K562 (cell line): Measurements from ENCODE around the gene SLC18B1. TPM values are rescaled to one million over a fixed set of nuclear protein-coding genes. Genes with fewer than 3 reads are reported as not detected.
A peak's percentile ranks its signal among the peaks of the same experiment; 100 is the strongest.

Source experiments
- CC2D1A ChIP-seq: fragments of 450-650 bp; IDR thresholded peaks from 2 replicates; pipeline ENCODE4 v1.6.1; 2017; ENCODE audit warnings: mild to moderate bottlenecking
- FUS ChIP-seq: fragments of 200-400 bp; formaldehyde crosslinking; optimal IDR thresholded peaks from 2 replicates; pipeline ENCODE3; 2017; ENCODE audit warnings: low read depth, low read length
- HINFP ChIP-seq: fragments of 450-650 bp; conservative IDR thresholded peaks from 2 replicates; pipeline ENCODE4 v1.6.1; 2016; ENCODE audit warnings: missing genetic modification characterization, low read depth, mild to moderate bottlenecking, control low read depth, missing compliant biosample characterization
- HIVEP1 ChIP-seq: fragments of 250-450 bp; sonication (Bioruptor Pico); IDR thresholded peaks from 2 replicates; pipeline ENCODE4 v1.4.0; 2020; ENCODE audit warnings: mild to moderate bottlenecking
- KHSRP ChIP-seq: fragments of 450-650 bp; IDR thresholded peaks from 2 replicates; pipeline ENCODE4 v1.6.1; 2017
- KLF13 ChIP-seq: fragments of 450-650 bp; IDR thresholded peaks from 2 replicates; pipeline ENCODE4 v1.6.1; 2016; ENCODE audit warnings: missing genetic modification characterization, low read depth, mild to moderate bottlenecking, missing compliant biosample characterization, moderate library complexity, borderline replicate concordance
- MYBL2 ChIP-seq, 2 experiments: fragments of 450-650 bp in 1 of 2; sonication (generic) in 1 of 2; formaldehyde crosslinking in 1 of 2; IDR thresholded peaks; 2 replicates each; pipeline versions ENCODE4 v1.6.1 to v1.8.1; 2017 to 2022; ENCODE audit warnings: borderline replicate concordance in 1 of 2, inconsistent platforms in 1 of 2, low read depth in 1 of 2, mild to moderate bottlenecking in 1 of 2, missing genetic modification reagents in 1 of 2, moderate library complexity in 1 of 2
- NELFE ChIP-seq: IDR thresholded peaks from 2 replicates; pipeline ENCODE4 v1.6.1; 2011; ENCODE audit warnings: mild to moderate bottlenecking; ENCODE audit not compliant: insufficient read depth, insufficient read length
- PML ChIP-seq: IDR thresholded peaks from 2 replicates; pipeline ENCODE4 v1.6.1; 2012; ENCODE audit warnings: low read length, inconsistent platforms
- PPARD ChIP-seq: fragments of 250-450 bp; sonication (Bioruptor Pico); IDR thresholded peaks from 2 replicates; pipeline ENCODE4 v1.8.0; 2022; ENCODE audit warnings: inconsistent platforms, mild to moderate bottlenecking, moderate library complexity
- PTTG1 ChIP-seq: fragments of 450-650 bp; IDR thresholded peaks from 2 replicates; pipeline ENCODE4 v1.6.1; 2016; ENCODE audit warnings: low read depth, mild to moderate bottlenecking, missing genetic modification characterization, missing compliant biosample characterization
- RBM25 ChIP-seq: fragments of 200-400 bp; formaldehyde crosslinking; IDR thresholded peaks from 2 replicates; pipeline ENCODE4 v1.6.1; 2018; ENCODE audit warnings: low read length, low read depth, moderate library complexity; ENCODE audit not compliant: severe bottlenecking
- SIN3A ChIP-seq, 2 experiments: fragments of 150-350 bp in 1 of 2; IDR thresholded peaks; 2 replicates each; pipeline ENCODE4 v1.6.1; 2011 to 2016; ENCODE audit warnings: borderline replicate concordance in 2 of 2, low read depth in 2 of 2, low read length in 2 of 2, mild to moderate bottlenecking in 2 of 2, moderate library complexity in 2 of 2; ENCODE audit not compliant: control insufficient read depth in 1 of 2
- SREBF1 ChIP-seq: fragments of 150-350 bp; IDR thresholded peaks from 2 replicates; pipeline ENCODE4 v1.6.1; 2014; ENCODE audit warnings: antibody characterized with exemption, low read depth, low read length, borderline replicate concordance
- STAT5A ChIP-seq: IDR thresholded peaks from 2 replicates; pipeline ENCODE4 v1.6.1; 2012; ENCODE audit warnings: low read length, inconsistent platforms, borderline replicate concordance
- TFAM ChIP-seq: fragments of 250-450 bp; sonication (Bioruptor Pico); conservative IDR thresholded peaks from 2 replicates; pipeline ENCODE4 v1.5.0; 2021; ENCODE audit warnings: mild to moderate bottlenecking, moderate library complexity
- XRCC4 ChIP-seq: IDR thresholded peaks from one replicate; pipeline ENCODE4 v1.6.1; 2011; ENCODE audit not compliant: insufficient read depth, insufficient read length; ENCODE audit errors: extremely low read depth
- ZBTB17 ChIP-seq: fragments of 450-650 bp; formaldehyde crosslinking; IDR thresholded peaks from 2 replicates; pipeline ENCODE4 v1.4.0; 2020; ENCODE audit warnings: mild to moderate bottlenecking
- ZBTB43 ChIP-seq: sonication (generic); formaldehyde crosslinking; IDR thresholded peaks from 2 replicates; pipeline ENCODE4 v1.8.0; 2023; ENCODE audit warnings: mild to moderate bottlenecking, missing genetic modification reagents
- ZFP30 ChIP-seq: fragments of 250-450 bp; sonication (Bioruptor Pico); IDR thresholded peaks from 2 replicates; pipeline ENCODE4 v1.8.0; 2022; ENCODE audit warnings: moderate library complexity, mild to moderate bottlenecking, inconsistent platforms, borderline replicate concordance
- ZNF445 ChIP-seq: fragments of 250-450 bp; sonication (Bioruptor Pico); IDR thresholded peaks from 2 replicates; pipeline ENCODE4 v1.4.0; 2020; ENCODE audit warnings: low read depth, mild to moderate bottlenecking, moderate library complexity
- ZNF589 ChIP-seq: fragments of 200-800 bp; sonication (Bioruptor generic); IDR thresholded peaks from 2 replicates; pipeline ENCODE4 v1.6.1; 2016; ENCODE audit warnings: low read depth, missing genetic modification characterization, missing compliant biosample characterization
- ZNF785 ChIP-seq: fragments of 250-450 bp; sonication (Bioruptor Pico); IDR thresholded peaks from 2 replicates; pipeline ENCODE4 v1.4.0; 2020; ENCODE audit warnings: mild to moderate bottlenecking
- polyA plus RNA-seq, 8 experiments: library from polyadenylated mRNA; depleted of rRNA in 4 of 8; stranded (reverse) in 5 of 8; unstranded in 3 of 8; fragments of >200 nt; fragmentation: Nextera tagmentation in 2 of 8; fragmentation: Illumina TruSeq in 1 of 8; extraction: Ambion mirVana in 2 of 8; extraction: Trizol in 1 of 8; gene quantifications; 2 replicates each; pipeline versions ENCODE4 v1.2.1 to v1.2.3, GENCODE V29; 2011 to 2014; ENCODE audit warnings: inconsistent platforms in 1 of 8, missing spikeins in 1 of 8
- total RNA-seq, 7 experiments: library from RNA; depleted of rRNA in 6 of 7; stranded (reverse); fragments of >200 nt in 6 of 7; fragmentation: Illumina TruSeq in 2 of 7; extraction: Trizol in 2 of 7; gene quantifications; 2 replicates each; pipeline versions ENCODE4 v1.2.1 to v1.2.3, GENCODE V29; 2011 to 2021; ENCODE audit warnings: low replicate concordance in 1 of 7
- TF ChIP-seq, protein P1 (sequence below): fragments of 450-650 bp; formaldehyde crosslinking; IDR thresholded peaks from 2 replicates; pipeline ENCODE4 v1.4.0; 2020; ENCODE audit warnings: mild to moderate bottlenecking, moderate library complexity

The SLC18B1 gene
- total and polyA plus RNA-seq, 9 of the 15 experiments (the other 6 are each of a cell fraction or from before 2014, with no cell fraction given) = 10.4 to 49.1 (median 32.0) TPM

GRCh38 chr6:132818404-132819359 lies 20.2 kb upstream of the SLC18B1 start (continued):
- no peak for TF ChIP-seq TFAM (CRISPR knock-in tag)
- no peak for TF ChIP-seq NELFE
- TF ChIP-seq STAT5A = no peak
- no peak for TF ChIP-seq SREBF1
- no peak for TF ChIP-seq PPARD (CRISPR knock-in tag)
- no peak for TF ChIP-seq ZNF785 (CRISPR knock-in tag)
- TF ChIP-seq HINFP = no peak
- TF ChIP-seq HIVEP1 = no peak
- no peak for TF ChIP-seq XRCC4
- TF ChIP-seq ZBTB17 (CRISPR knock-in tag) = no peak
- TF ChIP-seq KLF13 (tag) = no peak
- TF ChIP-seq ZNF445 (CRISPR knock-in tag) = 0 out of 2 replicates have a peak, but pooled peaks have one; percentile 4
- no peak for TF ChIP-seq CC2D1A
- TF ChIP-seq KHSRP = peak; percentile 68; the same call in 1 of the 2 replicates
- TF ChIP-seq SIN3A (IDR thresholded peaks at IDR 0.05; ENCODE audit: borderline replicate concordance in 2 of 2, control insufficient read depth in 1 of 2, low read depth in 2 of 2, low read length in 2 of 2) = peak; percentile 31 to 34; a peak in 1 of 4 replicates
- TF ChIP-seq FUS = peak; percentile 75
- TF ChIP-seq MYBL2 (IDR thresholded peaks at IDR 0.05; ENCODE audit: low read depth) = no peak
- TF ChIP-seq MYBL2 (CRISPR knock-in tag; IDR thresholded peaks at IDR 0.05; ENCODE audit: borderline replicate concordance) = no peak
- no peak for TF ChIP-seq ZFP30 (CRISPR knock-in tag)
- no peak for TF ChIP-seq PTTG1 (tag)
- no peak for TF ChIP-seq ZNF589
- TF ChIP-seq, protein P1, sequence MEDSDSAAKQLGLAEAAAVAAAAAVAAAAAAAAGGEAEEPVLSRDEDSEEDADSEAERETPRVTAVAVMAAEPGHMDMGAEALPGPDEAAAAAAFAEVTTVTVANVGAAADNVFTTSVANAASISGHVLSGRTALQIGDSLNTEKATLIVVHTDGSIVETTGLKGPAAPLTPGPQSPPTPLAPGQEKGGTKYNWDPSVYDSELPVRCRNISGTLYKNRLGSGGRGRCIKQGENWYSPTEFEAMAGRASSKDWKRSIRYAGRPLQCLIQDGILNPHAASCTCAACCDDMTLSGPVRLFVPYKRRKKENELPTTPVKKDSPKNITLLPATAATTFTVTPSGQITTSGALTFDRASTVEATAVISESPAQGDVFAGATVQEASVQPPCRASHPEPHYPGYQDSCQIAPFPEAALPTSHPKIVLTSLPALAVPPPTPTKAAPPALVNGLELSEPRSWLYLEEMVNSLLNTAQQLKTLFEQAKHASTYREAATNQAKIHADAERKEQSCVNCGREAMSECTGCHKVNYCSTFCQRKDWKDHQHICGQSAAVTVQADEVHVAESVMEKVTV (CRISPR knock-in tag) = no peak
- no peak for TF ChIP-seq ZBTB43 (CRISPR knock-in tag)
- no peak for TF ChIP-seq RBM25
- no peak for TF ChIP-seq PML
